B cell (primary cell): ENCODE results near the gene EP400.

Source experiments
- CTCF ChIP-seq: fragments of 200-600 bp; IDR thresholded peaks from one replicate; pipeline ENCODE4 v1.8.0; 2022; ENCODE audit warnings: antibody characterized with exemption, mild to moderate bottlenecking
- EZH2 ChIP-seq: IDR thresholded peaks from 2 replicates; pipeline ENCODE4 v1.6.1; 2012; ENCODE audit warnings: borderline replicate concordance, low read depth, mild to moderate bottlenecking, moderate library complexity, low read length; ENCODE audit not compliant: insufficient read depth, poor library complexity, severe bottlenecking

DNA sequence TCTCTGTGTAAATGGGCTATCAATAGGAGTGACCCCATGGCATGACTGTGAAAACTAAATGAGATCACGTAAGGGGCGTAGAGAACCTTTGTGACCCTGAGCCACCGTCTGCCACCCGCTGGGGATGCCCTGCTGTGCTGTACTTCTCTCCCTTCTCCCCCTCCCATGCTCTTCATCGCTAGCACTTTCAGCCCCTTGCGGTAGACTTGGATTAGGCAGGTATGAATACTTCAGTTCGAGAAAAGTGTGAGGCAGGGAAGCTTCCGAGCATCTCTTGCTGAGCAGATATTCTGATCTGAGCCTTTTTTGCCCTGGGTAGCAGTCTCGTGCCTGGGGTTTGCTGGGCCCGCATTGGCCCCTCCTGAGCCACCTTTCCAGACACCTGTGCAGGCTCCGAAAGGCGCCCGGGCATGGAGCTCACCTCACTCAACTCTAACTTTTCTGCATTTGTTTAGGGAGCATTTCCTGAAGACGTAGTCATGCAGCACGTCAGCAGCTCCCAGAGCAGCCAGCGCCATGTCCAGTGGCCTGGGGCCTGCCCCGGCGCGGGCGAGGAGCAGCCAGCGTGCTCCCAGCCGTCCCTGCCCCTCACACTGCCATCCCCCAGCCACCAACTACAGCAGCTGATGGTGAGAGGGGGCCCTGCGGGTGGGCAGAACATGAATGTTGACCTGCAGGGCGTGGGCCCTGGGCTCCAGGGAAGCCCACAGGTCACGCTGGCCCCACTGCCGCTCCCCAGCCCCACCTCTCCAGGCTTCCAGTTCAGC, 154.0 kb downstream of the EP400 start:
- TF ChIP-seq CTCF (no peak), EZH2 (no peak)
